Measurements from ENCODE around the gene KREMEN2. TPM values are rescaled to one million over a fixed set of nuclear protein-coding genes. Genes with fewer than 3 reads are reported as not detected.

KREMEN2 gene
- total RNA-seq, 1 experiment from 2014 or later, result 0.49 TPM

DNA sequence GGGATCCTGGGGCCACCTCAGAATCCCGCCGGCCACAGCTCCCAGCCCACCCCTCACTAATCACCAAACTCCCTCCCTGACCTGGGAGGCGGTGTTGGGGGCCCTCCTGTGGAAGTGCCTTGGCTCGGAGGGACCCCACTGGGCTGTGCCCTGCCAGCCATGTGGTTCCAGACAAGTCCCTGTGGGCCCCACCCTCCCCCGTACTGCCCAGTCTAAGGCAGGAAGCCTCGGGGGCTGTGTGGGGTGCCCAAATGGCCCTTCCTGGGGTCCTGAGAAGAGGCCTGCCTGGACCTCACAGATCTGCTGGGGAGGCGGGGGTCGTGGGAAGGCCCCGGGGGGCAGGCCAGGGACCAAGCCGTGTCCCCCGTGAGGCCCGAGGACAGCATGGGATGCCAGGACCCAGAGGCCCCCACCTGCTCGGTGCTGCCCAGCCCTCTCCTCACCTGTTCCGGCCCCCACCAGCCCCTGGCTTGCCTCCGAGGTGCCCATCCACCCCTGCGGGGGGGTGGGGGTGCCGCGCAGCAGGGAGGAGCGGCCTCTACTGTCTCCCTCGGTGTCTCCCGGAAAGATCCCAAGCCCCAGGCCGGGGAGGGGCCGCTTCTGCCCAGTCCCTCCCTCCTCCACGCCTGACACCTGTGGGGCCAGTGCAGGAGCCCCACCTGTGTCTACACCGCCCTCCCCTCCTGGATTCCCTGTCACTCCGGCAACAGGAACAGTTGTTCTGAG is 9.3 kb upstream of the KREMEN2 start:
- no TSS peak for BruUV-seq (replicated peaks)
- intact Hi-C loops (cut with micrococcal nuclease; ENCODE audit: unreplicated experiment), result no loop called here
- Histone ChIP-seq H3K36me3 (ENCODE audit: insufficient read depth, low read length, poor library complexity, severe bottlenecking) (no peaks in the 10 kb centered on the region), H3K4me3 (ENCODE audit: low read depth, low read length, poor library complexity, severe bottlenecking) (no peak overlapping the region), H3K27me3 (replicated peaks; ENCODE audit: insufficient read depth, low read depth, low read length, poor library complexity) (no peaks in the 10 kb centered on the region), H3K4me1 (ENCODE audit: insufficient read depth, low read length, poor library complexity, severe bottlenecking) (no peaks in the 10 kb centered on the region), H3K27ac (ENCODE audit: low read depth, low read length, poor library complexity, severe bottlenecking) (no peak overlapping the region), H3K9me3 (ENCODE audit: low read depth, low read length, poor library complexity, severe bottlenecking) (no peaks in the 10 kb centered on the region)
- TF ChIP-seq, protein P1, sequence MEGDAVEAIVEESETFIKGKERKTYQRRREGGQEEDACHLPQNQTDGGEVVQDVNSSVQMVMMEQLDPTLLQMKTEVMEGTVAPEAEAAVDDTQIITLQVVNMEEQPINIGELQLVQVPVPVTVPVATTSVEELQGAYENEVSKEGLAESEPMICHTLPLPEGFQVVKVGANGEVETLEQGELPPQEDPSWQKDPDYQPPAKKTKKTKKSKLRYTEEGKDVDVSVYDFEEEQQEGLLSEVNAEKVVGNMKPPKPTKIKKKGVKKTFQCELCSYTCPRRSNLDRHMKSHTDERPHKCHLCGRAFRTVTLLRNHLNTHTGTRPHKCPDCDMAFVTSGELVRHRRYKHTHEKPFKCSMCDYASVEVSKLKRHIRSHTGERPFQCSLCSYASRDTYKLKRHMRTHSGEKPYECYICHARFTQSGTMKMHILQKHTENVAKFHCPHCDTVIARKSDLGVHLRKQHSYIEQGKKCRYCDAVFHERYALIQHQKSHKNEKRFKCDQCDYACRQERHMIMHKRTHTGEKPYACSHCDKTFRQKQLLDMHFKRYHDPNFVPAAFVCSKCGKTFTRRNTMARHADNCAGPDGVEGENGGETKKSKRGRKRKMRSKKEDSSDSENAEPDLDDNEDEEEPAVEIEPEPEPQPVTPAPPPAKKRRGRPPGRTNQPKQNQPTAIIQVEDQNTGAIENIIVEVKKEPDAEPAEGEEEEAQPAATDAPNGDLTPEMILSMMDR (conservative IDR thresholded peaks at IDR 0.05; ENCODE audit: low read depth, low read length), result no peak
- no peak for TF ChIP-seq EZH2 (IDR thresholded peaks at IDR 0.05; ENCODE audit: borderline replicate concordance, low read depth, low read length, poor library complexity, severe bottlenecking)
- DNase-seq (ENCODE audit: low spot score), result no peak
- ChIA-PET POLR2A (ENCODE audit: low non-redundant PET) (no interaction called here), CTCF (no interaction called here)

DNA sequence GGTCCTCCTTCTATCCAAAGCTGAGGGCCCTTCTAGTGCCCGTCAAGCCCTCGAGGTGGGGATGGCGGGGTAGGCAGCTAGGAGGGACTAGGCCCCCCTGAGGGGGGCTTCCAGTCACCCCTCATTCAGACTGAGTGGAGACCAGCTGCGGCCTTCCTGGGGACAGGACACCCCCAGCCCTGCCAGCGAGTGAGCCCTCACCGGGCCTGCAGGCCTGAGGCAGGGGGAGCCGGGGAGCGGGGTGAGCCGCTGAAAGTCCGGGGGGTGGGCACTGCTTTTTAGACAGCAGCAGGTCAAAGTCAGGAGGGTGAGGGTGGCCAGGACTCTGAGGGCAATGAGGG is 8.7 kb upstream of the KREMEN2 start:
- DNase-seq (ENCODE audit: low spot score), result no peak
- Histone ChIP-seq H3K4me3 (ENCODE audit: low read depth, low read length, poor library complexity, severe bottlenecking) (no peak overlapping the region), H3K4me1 (ENCODE audit: insufficient read depth, low read length, poor library complexity, severe bottlenecking) (no peaks in the 10 kb centered on the region), H3K9me3 (ENCODE audit: low read depth, low read length, poor library complexity, severe bottlenecking) (no peaks in the 10 kb centered on the region), H3K36me3 (ENCODE audit: insufficient read depth, low read length, poor library complexity, severe bottlenecking) (no peaks in the 10 kb centered on the region), H3K27ac (ENCODE audit: low read depth, low read length, poor library complexity, severe bottlenecking) (no peak overlapping the region), H3K27me3 (replicated peaks; ENCODE audit: insufficient read depth, low read depth, low read length, poor library complexity) (no peaks in the 10 kb centered on the region)
- ChIA-PET CTCF (no interaction called here), POLR2A (ENCODE audit: low non-redundant PET) (no interaction called here)
- TF ChIP-seq, protein P1 (conservative IDR thresholded peaks at IDR 0.05; ENCODE audit: low read depth, low read length), result no peak
- no peak for TF ChIP-seq EZH2 (IDR thresholded peaks at IDR 0.05; ENCODE audit: borderline replicate concordance, low read depth, low read length, poor library complexity, severe bottlenecking)
- intact Hi-C loops (cut with micrococcal nuclease; ENCODE audit: unreplicated experiment), result no loop called here
- BruUV-seq (replicated peaks), result no TSS peak

DNA sequence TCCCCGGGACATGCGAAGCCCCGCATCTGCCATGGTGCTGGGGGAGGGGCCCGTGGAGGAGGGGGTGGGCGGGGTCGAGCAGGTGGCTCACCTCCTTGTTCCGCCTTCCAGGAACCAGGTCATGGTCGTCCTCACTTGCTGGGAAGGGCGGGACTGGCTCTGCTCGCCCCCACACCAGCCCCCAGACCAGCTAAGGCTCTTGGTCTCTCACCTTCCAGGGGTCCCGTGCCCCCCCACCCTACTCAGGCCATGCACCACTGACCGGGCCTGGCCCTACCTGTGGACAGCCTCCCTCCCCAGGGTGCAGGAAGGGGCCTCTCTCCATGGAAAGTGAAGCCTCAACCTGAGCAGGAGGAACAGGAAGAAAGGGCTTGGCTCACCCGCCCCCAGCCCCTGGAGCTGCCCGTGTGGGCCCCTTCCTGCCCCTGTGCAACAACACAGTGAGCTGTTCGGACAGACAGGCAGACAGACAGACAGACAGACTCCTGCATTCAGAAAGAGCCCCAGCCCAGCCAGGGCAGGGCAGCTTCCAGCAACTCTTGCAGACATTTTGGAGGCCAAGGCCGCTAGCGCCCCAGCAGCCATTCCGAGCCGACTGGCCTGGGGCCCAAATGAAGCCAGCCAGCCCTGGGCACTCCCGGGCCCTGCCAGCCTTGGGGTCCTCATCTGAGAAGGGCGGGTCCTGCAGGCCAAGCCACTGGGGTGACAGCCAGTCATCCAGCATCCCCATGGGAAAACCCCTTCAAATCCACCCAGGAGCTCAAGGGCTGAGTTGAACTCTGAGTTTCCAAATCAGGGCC is 8.1 kb upstream of the KREMEN2 start:
- Histone ChIP-seq H3K36me3 (ENCODE audit: insufficient read depth, low read length, poor library complexity, severe bottlenecking) (no peaks in the 10 kb centered on the region), H3K4me3 (ENCODE audit: low read depth, low read length, poor library complexity, severe bottlenecking) (no peak overlapping the region), H3K9me3 (ENCODE audit: low read depth, low read length, poor library complexity, severe bottlenecking) (no peaks in the 10 kb centered on the region), H3K4me1 (ENCODE audit: insufficient read depth, low read length, poor library complexity, severe bottlenecking) (no peaks in the 10 kb centered on the region), H3K27ac (ENCODE audit: low read depth, low read length, poor library complexity, severe bottlenecking) (no peak overlapping the region), H3K27me3 (replicated peaks; ENCODE audit: insufficient read depth, low read depth, low read length, poor library complexity) (no peaks in the 10 kb centered on the region)
- no TSS peak for BruUV-seq (replicated peaks)
- no peak for DNase-seq (ENCODE audit: low spot score)
- TF ChIP-seq EZH2 (IDR thresholded peaks at IDR 0.05; ENCODE audit: borderline replicate concordance, low read depth, low read length, poor library complexity, severe bottlenecking), result no peak
- TF ChIP-seq, protein P1 (conservative IDR thresholded peaks at IDR 0.05; ENCODE audit: low read depth, low read length), result no peak
- POLR2A ChIA-PET (ENCODE audit: low non-redundant PET), result no interaction called here
- intact Hi-C loops (cut with micrococcal nuclease; ENCODE audit: unreplicated experiment), result no loop called here
- CTCF ChIA-PET, result no interaction called here

All from A673 (cell line).